ENCODE measurements around the gene C1orf115.
"Not testable (repeated sequence)": the region's sequence is repeated elsewhere in the genome, so short reads cannot be mapped to it uniquely, and the experiment has no call there.

The C1orf115 gene

GRCh38 chr1:220694866-220695382, 4.8 kb downstream of the C1orf115 start:
- no peak for DNase-seq (ENCODE audit: low read depth in 2 of 2)

DNA sequence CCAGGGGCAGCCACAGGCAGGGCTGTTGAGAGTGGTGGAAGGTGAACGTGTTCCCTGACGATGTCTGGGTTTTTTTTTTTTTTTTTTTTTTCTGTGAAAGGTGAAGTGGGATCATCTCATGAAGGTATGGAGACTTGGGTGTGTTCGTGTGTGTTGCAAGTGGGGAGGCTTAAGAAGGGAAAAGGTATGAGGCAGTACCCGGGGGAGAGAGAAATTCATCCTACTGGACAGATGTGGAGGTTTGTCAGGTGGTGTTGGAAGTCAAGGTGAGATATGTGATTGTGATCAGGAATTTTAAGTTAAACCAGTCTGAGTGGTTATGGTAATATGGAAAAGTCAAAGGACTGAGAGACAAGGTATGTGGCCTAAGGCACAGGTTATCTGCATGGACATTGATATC, 5.3 kb downstream of the C1orf115 start:
- no peak for DNase-seq (ENCODE audit: low read depth in 2 of 2)

DNA sequence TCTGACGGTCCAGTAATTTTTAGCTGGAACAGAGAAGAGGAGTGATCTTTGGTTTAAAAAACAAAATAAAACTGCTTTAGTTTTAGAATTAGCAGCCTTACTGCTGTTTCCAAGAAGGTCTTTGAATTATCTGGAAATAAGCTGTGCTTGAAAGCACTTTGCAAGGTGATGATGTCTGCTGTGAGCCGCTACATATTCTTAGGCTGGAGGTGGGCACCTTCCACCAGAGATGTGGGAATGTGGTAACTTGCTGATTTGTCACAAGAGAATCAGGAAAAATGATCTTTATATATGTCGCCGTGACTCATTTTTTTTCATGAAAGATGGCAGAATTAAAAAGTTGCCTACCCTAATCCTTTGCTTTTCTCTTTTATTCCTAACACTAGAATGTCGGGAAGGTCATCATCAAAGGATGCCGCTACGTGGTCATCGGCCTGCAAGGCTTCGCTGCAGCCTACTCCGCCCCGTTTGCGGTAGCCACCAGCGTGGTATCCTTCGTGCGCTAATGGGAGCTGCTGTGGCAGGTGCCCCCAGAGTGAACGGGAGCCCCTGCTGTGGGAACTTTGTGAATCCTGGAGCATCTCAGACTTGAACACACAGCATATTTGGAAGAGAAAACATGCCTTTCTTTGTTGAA, 6.2 kb downstream of the C1orf115 start:
- no peak for DNase-seq (ENCODE audit: low read depth in 2 of 2)

DNA sequence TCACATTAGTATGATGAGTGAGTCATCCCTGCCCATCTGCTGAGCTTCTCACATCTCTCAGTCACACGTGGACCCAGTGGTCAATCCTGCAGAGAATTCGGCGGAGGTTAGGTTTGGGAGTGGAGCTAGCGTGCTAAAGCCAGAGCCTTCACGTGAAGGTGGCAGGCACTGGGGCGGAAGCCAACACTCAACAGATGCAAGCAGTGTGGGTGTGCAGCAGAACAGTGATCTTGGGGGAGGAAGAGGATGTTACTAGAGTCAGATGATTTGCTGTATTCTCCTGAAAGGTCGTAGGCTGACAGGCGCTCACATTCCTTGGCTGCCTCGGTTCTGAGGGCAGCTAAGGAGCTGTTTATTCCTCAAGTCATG, 6.7 kb downstream of the C1orf115 start:
- no peak for DNase-seq (ENCODE audit: low read depth in 2 of 2)

GRCh38 chr1:220697326-220697725, 7.2 kb downstream of the C1orf115 start:
- DNase-seq (ENCODE audit: low read depth in 2 of 2) = no peak

GRCh38 chr1:220698607-220699016, 8.4 kb downstream of the C1orf115 start:
- DNase-seq (ENCODE audit: low read depth in 2 of 2) = no peak

DNA sequence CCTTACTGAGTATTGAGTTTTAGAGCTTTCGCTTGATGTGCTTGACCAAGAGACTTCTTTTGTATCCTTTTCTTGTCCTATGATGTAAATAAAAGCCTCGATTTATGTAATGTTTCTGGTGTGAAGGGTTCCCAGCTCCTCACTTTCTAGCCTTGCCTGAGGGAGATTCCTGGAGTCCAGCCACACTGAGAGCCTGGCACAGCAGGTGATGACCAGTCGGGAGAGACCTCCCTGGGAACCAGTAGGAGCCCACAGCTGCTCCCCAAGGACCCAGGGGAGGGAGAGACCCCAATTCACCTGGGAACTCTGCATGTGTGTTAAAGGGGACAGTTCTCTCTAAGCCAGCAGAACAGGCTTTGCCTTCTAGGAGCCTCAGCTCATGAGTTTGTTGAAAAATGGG, 8.9 kb downstream of the C1orf115 start:
- DNase-seq (ENCODE audit: low read depth in 2 of 2) = no peak

GRCh38 chr1:220700556-220701179, 10.5 kb downstream of the C1orf115 start:
- DNase-seq (ENCODE audit: low read depth in 2 of 2) = no peak

DNA sequence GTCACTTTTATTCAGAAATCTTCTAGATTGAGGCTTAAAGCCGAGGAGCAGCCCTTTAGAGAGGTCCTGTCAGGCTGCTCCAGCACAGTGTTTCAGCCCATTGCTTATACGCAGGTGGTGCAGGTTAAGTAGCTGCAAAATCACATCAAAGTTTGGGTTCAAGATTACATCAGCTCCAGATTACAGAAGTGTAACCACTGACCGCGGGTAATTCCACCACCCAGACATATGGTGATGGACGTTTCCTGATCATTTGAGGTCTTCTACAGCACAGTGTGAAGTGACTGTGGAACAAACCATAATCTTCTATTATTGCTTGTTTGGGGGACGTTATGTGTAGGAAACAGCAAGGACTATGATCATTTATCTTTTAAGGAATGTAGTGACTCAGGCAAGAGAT, 11.8 kb downstream of the C1orf115 start:
- DNase-seq (ENCODE audit: low read depth in 2 of 2) = no peak

DNA sequence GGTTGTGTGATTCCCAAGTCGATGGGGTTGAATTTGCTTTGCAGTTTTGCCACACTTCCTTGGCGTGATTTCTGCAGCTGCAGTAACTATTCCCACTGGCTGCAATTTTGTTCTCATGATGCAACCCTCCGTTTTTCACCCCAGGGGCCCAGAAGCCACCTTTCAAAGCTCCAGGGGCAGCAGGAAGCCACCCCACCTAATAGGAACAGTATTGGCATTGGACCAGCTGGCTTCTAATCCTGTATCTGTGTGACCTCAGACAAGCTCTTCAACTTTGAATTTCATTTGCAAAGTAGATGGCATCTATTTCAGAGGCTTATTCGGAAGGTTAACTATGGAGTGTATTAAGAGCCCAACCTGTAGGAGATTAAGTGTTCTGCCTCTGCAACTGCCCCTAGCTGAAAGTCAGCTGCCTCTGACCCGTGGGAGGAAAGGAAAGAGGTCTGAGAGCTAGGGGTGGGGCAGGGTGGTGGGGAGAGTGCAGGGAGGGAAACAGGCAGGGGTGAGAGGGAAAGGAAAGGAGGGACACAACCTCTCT, 12.6 kb downstream of the C1orf115 start:
- no peak for DNase-seq (ENCODE audit: low read depth in 2 of 2)

DNA sequence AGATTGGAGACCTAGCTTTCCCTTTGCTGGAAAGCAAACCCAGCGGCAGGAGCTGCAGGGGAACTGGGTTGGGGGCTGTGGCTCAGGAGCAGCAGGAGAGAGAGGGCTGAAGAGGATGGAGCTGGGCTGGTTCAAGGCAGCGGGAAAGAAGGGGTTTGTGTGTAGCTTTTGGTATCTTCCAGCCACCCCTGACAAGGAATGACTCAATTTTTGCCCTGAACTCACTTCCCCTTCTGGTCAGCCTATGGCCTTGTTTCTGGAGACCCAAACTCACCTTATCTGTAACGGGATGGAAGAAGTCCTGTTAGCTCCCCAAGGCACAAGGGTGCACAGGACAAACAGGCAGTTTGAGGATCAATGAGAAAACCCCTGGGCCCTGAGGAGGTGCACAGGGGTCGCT, 13.1 kb downstream of the C1orf115 start:
- DNase-seq (ENCODE audit: low read depth in 2 of 2) = no peak

DNA sequence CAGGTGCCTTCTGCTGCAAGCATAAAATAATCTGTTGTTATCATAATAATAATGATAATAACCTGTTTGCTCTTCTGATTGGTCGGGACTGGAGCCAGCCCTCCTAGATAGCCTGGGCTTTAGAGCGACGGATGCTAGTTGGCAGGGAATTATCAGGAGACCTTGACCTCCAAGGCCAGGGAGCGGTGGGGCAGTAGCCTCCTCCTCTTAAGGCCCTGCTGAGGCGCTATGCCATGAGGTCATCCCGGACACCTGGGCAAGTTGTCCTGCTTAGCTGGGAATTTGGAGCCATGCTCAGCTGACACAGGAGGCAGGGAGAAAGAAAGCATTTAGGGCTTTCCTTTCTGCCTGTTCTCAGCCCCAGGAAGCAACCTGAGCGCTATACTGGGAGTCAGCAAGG, 15.6 kb downstream of the C1orf115 start:
- no peak for DNase-seq (ENCODE audit: low read depth in 2 of 2)

GRCh38 chr1:220706480-220706879, 16.3 kb downstream of the C1orf115 start:
- no peak for DNase-seq (ENCODE audit: low read depth in 2 of 2)

GRCh38 chr1:220707160-220707559, 17.0 kb downstream of the C1orf115 start:
- no peak for DNase-seq (ENCODE audit: low read depth in 2 of 2)

DNA sequence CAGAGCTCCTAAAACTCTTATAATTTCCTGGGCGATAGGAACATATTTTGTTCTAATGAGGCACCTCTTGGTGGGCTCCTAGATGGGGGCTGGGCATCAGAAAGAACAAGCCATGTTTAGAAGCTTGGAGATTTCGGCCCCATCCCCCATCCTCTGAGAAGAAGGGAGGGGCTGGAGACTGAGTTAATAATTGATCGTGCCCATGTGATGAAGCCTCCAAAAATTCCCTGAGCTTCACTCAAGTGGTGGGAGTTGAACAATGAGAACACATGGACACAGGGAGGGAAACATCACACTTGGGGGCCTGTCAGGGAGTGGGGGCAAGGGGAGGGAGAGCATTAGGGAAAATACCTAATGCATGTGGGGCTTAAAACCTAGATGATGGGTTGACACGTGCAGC, 18.1 kb downstream of the C1orf115 start:
- DNase-seq (ENCODE audit: low read depth in 2 of 2) = no peak

DNA sequence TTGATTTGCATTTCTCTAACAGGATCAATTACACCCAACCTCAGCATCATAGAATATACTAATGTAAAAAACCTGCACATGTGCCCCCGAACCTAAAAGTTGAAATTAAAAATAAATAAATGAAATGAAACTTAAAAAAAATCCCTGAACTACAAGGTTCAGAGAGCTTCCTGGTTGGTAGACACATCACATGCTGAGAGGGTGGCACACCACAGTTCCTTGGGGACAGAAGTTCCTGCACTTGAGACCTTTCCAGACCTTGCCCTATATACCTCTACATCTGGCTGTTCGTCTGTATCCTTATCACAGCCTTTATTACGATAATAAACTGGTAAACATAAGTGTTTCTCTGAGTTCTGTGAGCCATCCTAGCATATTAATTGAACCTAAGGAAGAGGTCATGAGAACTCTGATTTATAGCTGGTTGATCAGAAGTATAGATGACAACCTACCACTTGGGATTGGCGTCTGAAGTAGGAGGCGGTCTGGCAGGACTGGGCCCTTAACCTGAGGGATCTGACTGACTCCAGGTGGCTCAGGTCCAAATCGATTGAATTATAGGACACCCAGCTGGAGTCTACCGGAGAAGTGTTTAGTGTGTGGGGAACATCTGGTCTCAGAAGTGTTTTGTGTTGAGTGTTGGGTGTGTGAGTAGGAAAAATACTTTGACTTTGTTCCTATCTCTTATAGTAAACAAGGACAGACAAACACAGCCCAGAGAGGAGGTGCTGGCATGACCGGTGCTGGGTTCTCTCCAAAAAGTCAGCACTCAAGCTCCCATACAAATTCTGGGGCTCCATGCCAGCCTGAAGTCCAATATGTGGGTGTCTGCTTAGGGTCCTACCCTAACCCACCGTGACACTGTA, 19.0 kb downstream of the C1orf115 start:
- DNase-seq (ENCODE audit: low read depth in 2 of 2) = no peak

DNA sequence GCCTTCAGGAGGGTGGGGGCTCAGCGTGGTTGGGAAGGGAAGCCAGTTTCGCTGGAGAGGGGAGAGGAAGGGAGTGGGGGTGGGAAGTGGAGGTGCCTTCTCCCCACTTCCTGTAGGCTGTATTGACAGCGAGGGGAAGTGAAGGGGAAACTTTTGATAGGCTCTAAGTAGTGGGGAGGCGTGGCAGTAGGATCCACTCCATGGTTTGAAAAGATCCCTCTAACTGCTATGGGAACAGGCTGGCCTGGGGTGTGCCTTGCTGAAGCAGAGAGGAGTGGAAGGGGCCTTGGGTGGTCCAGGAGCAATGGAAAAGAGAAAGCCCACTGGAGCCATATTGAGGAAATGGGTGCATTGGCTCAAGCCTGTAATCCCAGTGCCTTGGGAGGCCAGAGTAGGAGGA, 20.2 kb downstream of the C1orf115 start:
- DNase-seq (ENCODE audit: low read depth in 2 of 2) = no peak

DNA sequence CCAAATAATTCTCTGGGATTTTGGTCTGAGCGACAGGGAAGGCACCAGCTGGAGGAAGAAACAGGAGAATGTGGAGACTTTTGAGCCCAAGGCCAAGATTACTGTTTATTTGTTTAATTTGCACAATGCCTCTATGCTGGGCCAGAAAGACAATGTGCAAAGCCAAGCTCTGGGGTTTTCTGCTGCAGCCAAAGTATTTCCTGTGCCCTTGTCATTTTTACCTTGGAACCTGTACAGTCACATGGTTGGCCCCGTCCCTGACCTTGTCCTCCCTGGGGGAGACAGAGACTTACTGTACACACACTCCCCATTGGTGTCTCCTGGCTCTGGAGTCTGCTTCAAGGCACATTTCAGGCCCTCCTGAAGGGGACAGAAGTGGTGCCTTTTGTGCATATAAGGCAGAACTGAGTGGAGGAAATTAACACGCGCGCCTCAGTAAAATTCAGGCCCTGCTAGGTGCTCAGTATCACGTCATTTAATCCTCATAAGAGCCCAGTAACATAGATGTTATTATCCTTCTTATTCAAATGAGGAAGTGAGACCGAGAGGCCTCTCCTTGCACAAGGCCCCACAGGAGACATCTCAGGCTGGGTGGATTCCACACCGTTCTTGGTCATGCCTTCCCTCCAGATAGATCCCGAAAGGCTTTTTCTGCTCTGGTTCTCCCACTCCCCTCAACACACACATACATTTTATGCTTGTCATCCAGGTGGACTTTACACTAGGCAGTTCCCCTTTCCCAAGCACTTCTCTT, 21.1 kb downstream of the C1orf115 start:
- no peak for DNase-seq (ENCODE audit: low read depth in 2 of 2)

- DNase-seq (ENCODE audit: low read depth in 2 of 2) = not testable (repeated sequence)
Measured at GRCh38 chr1:220715986-220716385, 25.8 kb downstream of the C1orf115 start.

DNA sequence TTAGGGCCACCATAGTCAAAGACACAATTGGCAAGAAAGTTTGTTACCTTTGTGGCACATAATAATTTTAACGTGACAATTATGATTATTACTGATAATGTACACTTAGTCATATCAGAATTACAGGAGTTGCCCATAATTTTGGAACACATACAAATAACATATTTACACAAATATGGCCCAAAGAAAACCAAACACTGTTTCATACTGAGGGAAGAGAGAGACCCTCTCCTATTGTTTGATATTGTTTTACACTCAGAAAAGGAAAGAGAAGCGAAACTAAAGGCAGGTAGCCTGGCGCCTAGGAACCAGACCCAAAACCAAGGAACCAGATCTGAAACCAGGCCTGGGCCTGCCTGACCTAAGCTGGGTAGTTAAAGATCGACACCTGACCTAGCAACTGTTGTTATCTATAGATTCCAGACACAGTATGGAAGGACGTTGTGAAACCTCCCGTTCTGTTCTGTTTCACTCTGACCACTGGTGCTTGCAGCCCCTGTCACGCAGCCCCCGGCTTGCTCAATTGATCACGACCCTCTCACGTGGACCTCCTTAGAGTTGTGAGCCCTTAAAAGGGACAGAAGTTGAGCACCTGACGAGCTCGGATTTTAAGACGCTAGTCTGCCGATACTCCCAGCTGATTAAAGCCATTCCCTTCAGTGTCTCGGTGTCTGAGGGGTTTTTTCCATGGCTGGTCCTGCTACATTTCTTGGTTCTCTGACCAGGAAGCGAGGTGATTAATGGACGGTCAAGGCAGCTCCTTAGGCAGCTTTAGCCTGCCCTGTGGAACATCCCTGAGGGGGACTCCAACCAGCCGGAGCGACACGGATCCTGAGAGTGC, 27.9 kb downstream of the C1orf115 start:
- no peak for DNase-seq (ENCODE audit: low read depth in 2 of 2)

DNA sequence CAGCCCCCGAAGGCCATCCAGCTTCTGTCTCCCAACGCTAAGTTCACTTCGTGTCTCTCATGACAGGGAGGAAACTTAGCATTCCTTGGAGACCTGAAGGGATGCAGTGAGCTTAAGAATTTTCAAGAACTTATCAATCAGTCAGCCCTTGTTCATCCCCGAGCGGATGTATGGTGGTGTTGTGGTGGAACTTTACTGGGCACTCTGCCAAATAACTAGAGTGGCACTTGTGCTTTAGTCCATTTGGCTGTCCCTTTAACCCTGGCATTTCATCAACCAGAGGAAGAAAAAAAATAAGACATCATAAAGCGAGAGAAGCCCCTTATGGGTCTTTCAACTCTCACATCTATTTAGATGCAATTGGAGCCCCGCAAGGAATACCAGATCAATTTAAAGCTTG, 31.1 kb downstream of the C1orf115 start:
- not testable (repeated sequence) for DNase-seq (ENCODE audit: low read depth in 2 of 2)
